Measurements from ENCODE around the gene RBMS2.
"Not testable (repeated sequence)": the region's sequence is repeated elsewhere in the genome, so short reads cannot be mapped to it uniquely, and the experiment has no call there.

The RBMS2 gene

GRCh38 chr12:56530390-56531055 lies 8.9 kb downstream of the RBMS2 start:
- DNase-seq (ENCODE audit: low read depth in 1 of 2, low spot score in 1 of 2) = no peak
- in situ Hi-C loops (cut with HindIII; ENCODE audit: low pct_unique_long_range_greater_than_20kb, low sequenced_read_pairs) = no loop called here
- no peak for TF ChIP-seq JUND (IDR thresholded peaks at IDR 0.05; ENCODE audit: low read depth)

- in situ Hi-C loops (cut with HindIII; ENCODE audit: low pct_unique_long_range_greater_than_20kb, low sequenced_read_pairs) = no loop called here
- no peak for TF ChIP-seq JUND (IDR thresholded peaks at IDR 0.05; ENCODE audit: low read depth)
Measured at GRCh38 chr12:56537546-56537945, 15.9 kb downstream of the RBMS2 start.

GRCh38 chr12:56541631-56542030 lies 20.0 kb downstream of the RBMS2 start:
- in situ Hi-C loops (cut with HindIII; ENCODE audit: low pct_unique_long_range_greater_than_20kb, low sequenced_read_pairs) = no loop called here
- DNase-seq (ENCODE audit: low read depth in 1 of 2, low spot score in 1 of 2) = no peak
- TF ChIP-seq JUND (IDR thresholded peaks at IDR 0.05; ENCODE audit: low read depth) = no peak

More at GRCh38 chr12:56537546-56537945, 15.9 kb downstream of the RBMS2 start:
- no peak for DNase-seq (ENCODE audit: low read depth in 1 of 2, low spot score in 1 of 2)

- in situ Hi-C loops (cut with HindIII; ENCODE audit: low pct_unique_long_range_greater_than_20kb, low sequenced_read_pairs) = no loop called here
- no peak for TF ChIP-seq JUND (IDR thresholded peaks at IDR 0.05; ENCODE audit: low read depth)
- DNase-seq (ENCODE audit: low read depth in 1 of 2, low spot score in 1 of 2) = no peak
Measured at GRCh38 chr12:56542164-56542563, 20.5 kb downstream of the RBMS2 start.

- no peak for DNase-seq (ENCODE audit: low read depth in 1 of 2, low spot score in 1 of 2)
- no peak for TF ChIP-seq JUND (IDR thresholded peaks at IDR 0.05; ENCODE audit: low read depth)
- in situ Hi-C loops (cut with HindIII; ENCODE audit: low pct_unique_long_range_greater_than_20kb, low sequenced_read_pairs) = no loop called here
Measured at GRCh38 chr12:56545023-56545604, 23.5 kb downstream of the RBMS2 start.

GRCh38 chr12:56546680-56547079 lies 25.1 kb downstream of the RBMS2 start:
- no peak for DNase-seq (ENCODE audit: low read depth in 1 of 2, low spot score in 1 of 2)
- no peak for TF ChIP-seq JUND (IDR thresholded peaks at IDR 0.05; ENCODE audit: low read depth)
- in situ Hi-C loops (cut with HindIII; ENCODE audit: low pct_unique_long_range_greater_than_20kb, low sequenced_read_pairs) = no loop called here

- no peak for DNase-seq (ENCODE audit: low read depth in 1 of 2, low spot score in 1 of 2)
- in situ Hi-C loops (cut with HindIII; ENCODE audit: low pct_unique_long_range_greater_than_20kb, low sequenced_read_pairs) = no loop called here
- no peak for TF ChIP-seq JUND (IDR thresholded peaks at IDR 0.05; ENCODE audit: low read depth)
Measured at GRCh38 chr12:56551070-56551469, 29.4 kb downstream of the RBMS2 start.

- in situ Hi-C loops (cut with HindIII; ENCODE audit: low pct_unique_long_range_greater_than_20kb, low sequenced_read_pairs) = no loop called here
- DNase-seq (ENCODE audit: low read depth in 1 of 2, low spot score in 1 of 2) = peak in 1 of 2 experiments; percentile 19
- no peak for TF ChIP-seq JUND (IDR thresholded peaks at IDR 0.05; ENCODE audit: low read depth)
Measured at GRCh38 chr12:56565510-56566101, 44.0 kb downstream of the RBMS2 start.

- no peak for TF ChIP-seq JUND (IDR thresholded peaks at IDR 0.05; ENCODE audit: low read depth)
- DNase-seq (ENCODE audit: low read depth in 1 of 2, low spot score in 1 of 2) = no peak
- in situ Hi-C loops (cut with HindIII; ENCODE audit: low pct_unique_long_range_greater_than_20kb, low sequenced_read_pairs) = no loop called here
Measured at GRCh38 chr12:56568146-56568545, 46.5 kb downstream of the RBMS2 start.

GRCh38 chr12:56571121-56571520 lies 49.5 kb downstream of the RBMS2 start:
- DNase-seq (ENCODE audit: low read depth in 1 of 2, low spot score in 1 of 2) = peak in 1 of 2 experiments; percentile 48
- in situ Hi-C loops (cut with HindIII; ENCODE audit: low pct_unique_long_range_greater_than_20kb, low sequenced_read_pairs) = no loop called here
- no peak for TF ChIP-seq JUND (IDR thresholded peaks at IDR 0.05; ENCODE audit: low read depth)

- DNase-seq (ENCODE audit: low read depth in 1 of 2, low spot score in 1 of 2) = no peak
- in situ Hi-C loops (cut with HindIII; ENCODE audit: low pct_unique_long_range_greater_than_20kb, low sequenced_read_pairs) = no loop called here
- TF ChIP-seq JUND (IDR thresholded peaks at IDR 0.05; ENCODE audit: low read depth) = no peak
Measured at GRCh38 chr12:56572288-56572687, 50.7 kb downstream of the RBMS2 start.

- DNase-seq (ENCODE audit: low read depth in 1 of 2, low spot score in 1 of 2) = no peak
- no peak for TF ChIP-seq JUND (IDR thresholded peaks at IDR 0.05; ENCODE audit: low read depth)
- in situ Hi-C loops (cut with HindIII; ENCODE audit: low pct_unique_long_range_greater_than_20kb, low sequenced_read_pairs) = no loop called here
Measured at GRCh38 chr12:56574210-56574609, 52.6 kb downstream of the RBMS2 start.

GRCh38 chr12:56577248-56577647 lies 55.6 kb downstream of the RBMS2 start:
- in situ Hi-C loops (cut with HindIII; ENCODE audit: low pct_unique_long_range_greater_than_20kb, low sequenced_read_pairs) = not testable (repeated sequence)

More at GRCh38 chr12:56577248-56577647, 55.6 kb downstream of the RBMS2 start:
- not testable (repeated sequence) for DNase-seq (ENCODE audit: low read depth in 1 of 2, low spot score in 1 of 2)
